GM18858 (cell line): ENCODE data around the gene FAM98A.

ENCODE experiments used
- ATAC-seq: cut with Tn5 transposase; IDR thresholded peaks from one replicate; pipeline ENCODE4 v1.9.1; 2021; ENCODE audit not compliant: unreplicated experiment

Gene FAM98A

GRCh38 chr2:33598561-33599174 is 431 bp downstream of the FAM98A start:
- ATAC-seq, result peak; percentile 49

- ATAC-seq, result no peak
Observed at GRCh38 chr2:33597026-33597425, 2.1 kb downstream of the FAM98A start.

GRCh38 chr2:33595385-33595784 is 3.7 kb downstream of the FAM98A start:
- no peak for ATAC-seq

- ATAC-seq, result no peak
Observed at GRCh38 chr2:33589444-33589843, 9.7 kb downstream of the FAM98A start.

- no peak for ATAC-seq
Observed at GRCh38 chr2:33588232-33588631, 10.9 kb downstream of the FAM98A start.

GRCh38 chr2:33586766-33587165 is 12.3 kb downstream of the FAM98A start:
- no peak for ATAC-seq

GRCh38 chr2:33583194-33583938 is 15.7 kb downstream of the FAM98A start:
- peak; percentile 78 for ATAC-seq

- ATAC-seq, result no peak
Observed at GRCh38 chr2:33581872-33582271, 17.2 kb downstream of the FAM98A start.

- no peak for ATAC-seq
Observed at GRCh38 chr2:33579227-33579626, 19.9 kb downstream of the FAM98A start.

GRCh38 chr2:33577668-33578067 is 21.4 kb downstream of the FAM98A start:
- ATAC-seq, result no peak

- no peak for ATAC-seq
Observed at GRCh38 chr2:33577084-33577483, 22.0 kb downstream of the FAM98A start.

- no peak for ATAC-seq
Observed at GRCh38 chr2:33573657-33574056, 25.4 kb downstream of the FAM98A start.

- no peak for ATAC-seq
Observed at GRCh38 chr2:33570681-33571080, 28.4 kb downstream of the FAM98A start.

GRCh38 chr2:33561872-33562271 is 37.2 kb downstream of the FAM98A start:
- no peak for ATAC-seq

- ATAC-seq, result no peak
Observed at GRCh38 chr2:33560017-33560416, 39.1 kb downstream of the FAM98A start.

GRCh38 chr2:33559328-33559727 is 39.8 kb downstream of the FAM98A start:
- ATAC-seq, result no peak

- ATAC-seq, result no peak
Observed at GRCh38 chr2:33555681-33556080, 43.4 kb downstream of the FAM98A start.

GRCh38 chr2:33552758-33553461 is 46.2 kb downstream of the FAM98A start:
- no peak for ATAC-seq

GRCh38 chr2:33550206-33550605 is 48.9 kb downstream of the FAM98A start:
- ATAC-seq, result no peak

- no peak for ATAC-seq
Observed at GRCh38 chr2:33541243-33541642, 57.9 kb downstream of the FAM98A start.

GRCh38 chr2:33535421-33535820 is 63.7 kb downstream of the FAM98A start:
- ATAC-seq, result no peak
